ENCODE data around the gene VAV2. TPM values are rescaled to one million over a fixed set of nuclear protein-coding genes. Genes with fewer than 3 reads are reported as not detected.

The VAV2 gene
- polyA plus RNA-seq, 1 of the 3 experiments (the other 2 are of a cell fraction), result 14.9 TPM

DNA sequence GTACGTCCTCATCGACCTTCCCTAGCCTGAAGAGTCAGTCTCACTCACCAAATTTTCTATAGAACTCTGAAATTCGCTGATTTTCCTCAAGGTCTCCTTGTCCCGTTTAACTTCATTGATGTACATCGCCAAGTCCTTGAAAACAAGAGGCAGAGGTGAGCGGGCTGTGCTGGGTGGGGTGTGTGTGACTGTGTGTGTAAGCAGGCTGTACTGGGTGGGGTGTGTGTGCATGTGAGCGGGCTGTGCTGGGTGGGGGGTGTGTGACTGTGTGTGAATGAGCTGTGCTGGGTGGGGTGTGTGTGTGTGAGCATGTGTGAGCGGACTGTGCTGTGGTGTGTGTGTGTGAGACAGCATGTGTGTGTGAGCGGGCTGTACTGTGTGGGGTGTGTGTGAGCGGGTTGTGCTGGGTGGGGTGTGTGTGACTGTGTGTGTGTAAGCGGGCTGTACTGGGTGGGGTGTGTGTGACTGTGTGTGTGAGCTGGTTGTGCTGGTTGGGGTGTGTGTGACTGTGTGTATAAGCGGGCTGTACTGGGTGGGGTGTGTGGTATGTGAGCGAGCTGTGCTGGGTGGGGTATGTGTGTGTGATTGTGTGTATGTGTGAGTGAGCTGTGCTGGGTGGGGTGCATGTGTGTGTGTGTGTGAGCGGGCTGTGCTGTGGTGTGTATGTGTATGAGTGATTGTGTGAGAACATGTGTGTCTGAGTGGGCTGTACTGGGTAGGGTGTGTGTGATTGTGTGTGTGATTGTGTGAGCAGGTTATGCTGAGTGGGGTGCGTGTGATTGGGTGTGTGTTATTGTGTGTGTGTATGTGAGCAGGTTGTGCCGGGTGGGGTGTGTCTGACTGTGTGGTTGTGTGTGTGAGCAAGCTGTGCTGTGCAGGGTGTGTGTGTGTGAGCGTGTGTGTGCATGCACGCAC is 200.1 kb downstream of the VAV2 start:
- DNase-seq, result no peak
- Histone ChIP-seq H3K4me2 (no peak overlapping the region), H3K36me3 (replicated peaks in 1 of 2; ENCODE audit: control insufficient read depth in 1 of 2, insufficient read depth in 2 of 2, low read length in 1 of 2) (peaks cover 0 to 27% of the 10 kb centered on the region in 2 experiments), H3K9me2 (no peaks in the 10 kb centered on the region), H2AFZ (ENCODE audit: low read depth) (no peak overlapping the region), H3K27me3 (ENCODE audit: insufficient read depth) (no peaks in the 10 kb centered on the region), H3K4me1 (ENCODE audit: control insufficient read depth in 1 of 2, insufficient read depth in 2 of 2, low read depth in 1 of 2, low read length in 1 of 2) (peaks cover 0 to 10% of the 10 kb centered on the region in 2 experiments; a peak in 2 of 4 replicates), H3K4me3 (ENCODE audit: low read depth in 2 of 2, low read length in 1 of 2) (no peak overlapping the region), H3K27ac (ENCODE audit: low read depth in 2 of 2, low read length in 1 of 2) (no peak overlapping the region), H4K20me1 (ENCODE audit: insufficient read depth) (no peaks in the 10 kb centered on the region), H3K9ac (no peak overlapping the region), H3K79me2 (ENCODE audit: insufficient read depth) (no peaks in the 10 kb centered on the region), H3F3A (replicated peaks; ENCODE audit: insufficient read depth) (no peaks in the 10 kb centered on the region), H3K9me3 (no peaks in the 10 kb centered on the region)
- TF ChIP-seq SIN3A (IDR thresholded peaks at IDR 0.05; ENCODE audit: borderline replicate concordance, low read depth, low read length) (no peak), TEAD4 (IDR thresholded peaks at IDR 0.05; ENCODE audit: borderline replicate concordance, insufficient read depth) (no peak), GATA2 (CRISPR knock-in tag; IDR thresholded peaks at IDR 0.05) (no peak), RFX5 (IDR thresholded peaks at IDR 0.05; ENCODE audit: low read length) (no peak), MAX (IDR thresholded peaks at IDR 0.05; ENCODE audit: low read depth) (no peak), USF1 (IDR thresholded peaks at IDR 0.05; ENCODE audit: borderline replicate concordance, low read depth) (no peak)
- TF ChIP-seq, protein P1, sequence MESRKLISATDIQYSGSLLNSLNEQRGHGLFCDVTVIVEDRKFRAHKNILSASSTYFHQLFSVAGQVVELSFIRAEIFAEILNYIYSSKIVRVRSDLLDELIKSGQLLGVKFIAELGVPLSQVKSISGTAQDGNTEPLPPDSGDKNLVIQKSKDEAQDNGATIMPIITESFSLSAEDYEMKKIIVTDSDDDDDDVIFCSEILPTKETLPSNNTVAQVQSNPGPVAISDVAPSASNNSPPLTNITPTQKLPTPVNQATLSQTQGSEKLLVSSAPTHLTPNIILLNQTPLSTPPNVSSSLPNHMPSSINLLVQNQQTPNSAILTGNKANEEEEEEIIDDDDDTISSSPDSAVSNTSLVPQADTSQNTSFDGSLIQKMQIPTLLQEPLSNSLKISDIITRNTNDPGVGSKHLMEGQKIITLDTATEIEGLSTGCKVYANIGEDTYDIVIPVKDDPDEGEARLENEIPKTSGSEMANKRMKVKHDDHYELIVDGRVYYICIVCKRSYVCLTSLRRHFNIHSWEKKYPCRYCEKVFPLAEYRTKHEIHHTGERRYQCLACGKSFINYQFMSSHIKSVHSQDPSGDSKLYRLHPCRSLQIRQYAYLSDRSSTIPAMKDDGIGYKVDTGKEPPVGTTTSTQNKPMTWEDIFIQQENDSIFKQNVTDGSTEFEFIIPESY (IDR thresholded peaks at IDR 0.05; ENCODE audit: borderline replicate concordance, low read depth), result no peak
- ChIA-PET CTCF (interaction anchor here (0.5 to 16.1 kb wide), 24 partner anchors 10 to 254 kb away, joined by 3 to 236 read pairs (median 6); partner anchors contain the start of gene VAV2), POLR2A (no interaction called here)
- WGBS (ENCODE audit: low lambda C conversion rate), result 86% methylated on average over 17 of the region's 18 CpGs

GRCh38 chr9:133791069-133791468 is 201.1 kb downstream of the VAV2 start:
- CTCF ChIA-PET, result interaction anchor here (1.1 to 16.1 kb wide), 2 partner anchors 9 to 202 kb away, joined by 6 to 236 read pairs; partner anchors contain the start of gene VAV2
- DNase-seq, result no peak
- Histone ChIP-seq H3F3A (replicated peaks; ENCODE audit: insufficient read depth) (no peaks in the 10 kb centered on the region), H3K9me3 (no peaks in the 10 kb centered on the region), H3K4me3 (ENCODE audit: low read depth in 2 of 2, low read length in 1 of 2) (no peak overlapping the region), H4K20me1 (ENCODE audit: insufficient read depth) (no peaks in the 10 kb centered on the region), H3K79me2 (ENCODE audit: insufficient read depth) (no peaks in the 10 kb centered on the region), H3K4me1 (ENCODE audit: control insufficient read depth in 1 of 2, insufficient read depth in 2 of 2, low read depth in 1 of 2, low read length in 1 of 2) (peaks cover 0 to 10% of the 10 kb centered on the region in 2 experiments; a peak in 2 of 4 replicates), H3K4me2 (no peak overlapping the region), H3K9ac (no peak overlapping the region), H2AFZ (ENCODE audit: low read depth) (no peak overlapping the region), H3K27me3 (ENCODE audit: insufficient read depth) (no peaks in the 10 kb centered on the region), H3K9me2 (no peaks in the 10 kb centered on the region), H3K36me3 (replicated peaks in 1 of 2; ENCODE audit: control insufficient read depth in 1 of 2, insufficient read depth in 2 of 2, low read length in 1 of 2) (peaks cover 0 to 26% of the 10 kb centered on the region in 2 experiments), H3K27ac (ENCODE audit: low read depth in 2 of 2, low read length in 1 of 2) (no peak overlapping the region)
- 87% methylated on average over 7 of the region's 13 CpGs for WGBS (ENCODE audit: low lambda C conversion rate)
- TF ChIP-seq ELF1 (IDR thresholded peaks at IDR 0.05) (no peak), TAF1 (IDR thresholded peaks at IDR 0.05; ENCODE audit: borderline replicate concordance, low read depth, low read length) (no peak), TEAD4 (IDR thresholded peaks at IDR 0.05; ENCODE audit: borderline replicate concordance, insufficient read depth) (no peak), CTCF (IDR thresholded peaks at IDR 0.05) (no peak), USF2 (IDR thresholded peaks at IDR 0.05; ENCODE audit: borderline replicate concordance, low read depth, low read length) (no peak), RCOR1 (IDR thresholded peaks at IDR 0.05; ENCODE audit: low read length) (no peak), FOXJ3 (CRISPR knock-in tag; IDR thresholded peaks at IDR 0.05) (no peak)
- POLR2A ChIA-PET, result no interaction called here

Data from SK-N-SH (cell line).